ENCODE data around the gene TSPO.

TSPO gene

GRCh38 chr22:43157874-43158546, 6.7 kb downstream of the TSPO start:
- FAIRE-seq (no peak), DNase-seq (ENCODE audit: insufficient read length, low spot score) (no peak)

GRCh38 chr22:43158778-43159483, 7.6 kb downstream of the TSPO start:
- FAIRE-seq (no peak), DNase-seq (ENCODE audit: insufficient read length, low spot score) (no peak)

- no peak for DNase-seq (ENCODE audit: insufficient read length, low spot score)
Observed at GRCh38 chr22:43159484-43160178, 8.3 kb downstream of the TSPO start.

GRCh38 chr22:43160497-43161126, 9.3 kb downstream of the TSPO start:
- DNase-seq (ENCODE audit: insufficient read length, low spot score) (no peak), FAIRE-seq (no peak)

More at GRCh38 chr22:43159484-43160178, 8.3 kb downstream of the TSPO start:
- no peak for FAIRE-seq

- no peak for DNase-seq (ENCODE audit: insufficient read length, low spot score)
- no peak for FAIRE-seq
Observed at GRCh38 chr22:43162412-43163150, 11.2 kb downstream of the TSPO start.

- DNase-seq (ENCODE audit: insufficient read length, low spot score) (no peak), FAIRE-seq (no peak)
Observed at GRCh38 chr22:43163241-43163795, 12.0 kb downstream of the TSPO start.

- FAIRE-seq (no peak), DNase-seq (ENCODE audit: insufficient read length, low spot score) (no peak)
Observed at GRCh38 chr22:43164636-43165035, 13.3 kb downstream of the TSPO start.

- FAIRE-seq, result no peak
Observed at GRCh38 chr22:43166132-43166930, 15.0 kb downstream of the TSPO start.

GRCh38 chr22:43167001-43167589, 15.7 kb downstream of the TSPO start:
- no peak for FAIRE-seq
- DNase-seq (ENCODE audit: insufficient read length, low spot score), result no peak

More at GRCh38 chr22:43166132-43166930, 15.0 kb downstream of the TSPO start:
- DNase-seq (ENCODE audit: insufficient read length, low spot score), result no peak

GRCh38 chr22:43168471-43169309, 17.3 kb downstream of the TSPO start:
- no peak for DNase-seq (ENCODE audit: insufficient read length, low spot score)
- no peak for FAIRE-seq

GRCh38 chr22:43169310-43170130, 18.2 kb downstream of the TSPO start:
- no peak for DNase-seq (ENCODE audit: insufficient read length, low spot score)
- FAIRE-seq, result no peak

GRCh38 chr22:43170131-43170480, 18.7 kb downstream of the TSPO start:
- DNase-seq (ENCODE audit: insufficient read length, low spot score), result no peak
- no peak for FAIRE-seq

GRCh38 chr22:43171019-43171491, 19.7 kb downstream of the TSPO start:
- FAIRE-seq (no peak), DNase-seq (ENCODE audit: insufficient read length, low spot score) (no peak)

GRCh38 chr22:43171607-43172006, 20.2 kb downstream of the TSPO start:
- no peak for DNase-seq (ENCODE audit: insufficient read length, low spot score)
- FAIRE-seq, result no peak

GRCh38 chr22:43172191-43172590, 20.8 kb downstream of the TSPO start:
- no peak for DNase-seq (ENCODE audit: insufficient read length, low spot score)
- no peak for FAIRE-seq

- no peak for FAIRE-seq
- no peak for DNase-seq (ENCODE audit: insufficient read length, low spot score)
Observed at GRCh38 chr22:43173566-43173965, 22.2 kb downstream of the TSPO start.

GRCh38 chr22:43173976-43174720, 22.8 kb downstream of the TSPO start:
- FAIRE-seq (no peak), DNase-seq (ENCODE audit: insufficient read length, low spot score) (no peak)

Data from GM19239 (cell line).